Measurements from ENCODE around the gene ENTPD8.
A peak's percentile ranks its signal among the peaks of the same experiment; 100 is the strongest.

The ENTPD8 gene

DNA sequence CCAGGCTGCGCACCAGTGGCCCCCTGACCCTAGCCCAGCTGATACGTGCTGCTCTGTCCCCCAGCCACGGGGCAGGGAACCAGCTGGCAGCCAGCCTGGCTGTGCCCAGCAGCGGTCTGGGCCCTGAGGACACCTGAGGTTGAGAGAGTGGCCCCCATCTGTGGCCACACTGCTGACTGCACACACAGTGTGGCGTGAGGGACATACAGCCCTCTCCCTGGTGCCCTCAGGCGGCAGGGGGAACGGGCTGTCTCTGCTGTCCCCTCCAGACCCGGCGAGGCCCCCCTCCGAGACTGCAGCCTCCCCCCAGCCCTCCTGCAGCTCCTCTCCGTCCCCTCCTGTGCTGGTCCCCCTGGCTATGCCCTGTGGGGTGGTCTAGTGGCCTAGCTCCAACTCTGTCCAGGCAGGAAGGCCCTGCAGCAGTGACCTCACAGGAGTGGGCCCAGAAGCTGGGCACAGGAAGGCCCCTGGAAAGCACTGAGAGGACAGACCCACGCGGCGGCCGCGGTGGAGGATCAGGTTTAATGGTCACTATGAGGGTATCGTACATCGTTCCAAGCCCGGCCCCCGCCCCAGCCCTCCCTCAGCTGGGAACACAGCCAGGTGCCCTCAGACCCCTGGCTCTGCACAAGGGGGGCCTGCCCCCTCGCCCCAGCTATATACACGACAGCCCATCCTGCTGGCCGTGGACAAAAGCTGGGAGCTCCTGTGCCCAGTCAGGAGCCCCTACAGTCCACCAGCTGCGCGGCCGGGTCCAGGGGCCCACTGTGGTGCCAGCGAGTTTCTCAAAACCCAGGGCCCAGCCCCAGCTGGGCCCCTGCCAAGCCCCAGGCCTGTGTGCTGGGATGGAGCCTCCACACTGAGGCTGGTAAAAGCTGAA is 6.8 kb upstream of the ENTPD8 start:
- DNase-seq (ENCODE audit: low read depth in 2 of 2): no peak

DNA sequence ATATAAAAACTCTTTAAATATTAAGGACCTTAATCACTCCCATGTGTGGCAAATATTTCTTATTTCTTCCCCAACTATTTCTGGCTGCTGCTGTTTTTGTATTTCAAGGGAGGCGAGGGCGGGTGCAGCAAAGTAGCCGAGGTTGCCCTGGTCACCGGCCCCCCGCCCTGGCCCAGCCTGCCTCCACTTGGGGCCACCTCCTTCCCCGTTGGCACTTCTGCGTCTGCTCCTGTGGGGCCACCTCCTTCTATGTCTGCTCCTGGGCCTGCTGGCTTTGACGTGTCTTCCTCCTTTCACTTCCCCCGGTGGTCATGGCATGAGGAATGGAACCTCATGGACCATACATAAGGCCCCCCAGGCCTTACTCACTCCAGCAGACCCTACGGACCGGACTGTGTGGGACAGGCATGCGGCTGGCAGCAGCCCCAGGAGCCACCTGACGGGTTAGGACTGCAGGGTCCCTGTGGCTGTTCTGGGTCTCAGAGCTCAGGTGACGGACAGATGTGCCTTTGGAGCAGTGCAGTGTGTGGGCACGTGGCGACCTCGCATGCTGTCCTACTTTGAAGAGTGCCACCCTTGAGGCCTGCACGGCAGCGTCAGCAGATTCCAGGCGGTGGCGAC is 5.8 kb upstream of the ENTPD8 start:
- no peak for DNase-seq (ENCODE audit: low read depth in 2 of 2)

DNA sequence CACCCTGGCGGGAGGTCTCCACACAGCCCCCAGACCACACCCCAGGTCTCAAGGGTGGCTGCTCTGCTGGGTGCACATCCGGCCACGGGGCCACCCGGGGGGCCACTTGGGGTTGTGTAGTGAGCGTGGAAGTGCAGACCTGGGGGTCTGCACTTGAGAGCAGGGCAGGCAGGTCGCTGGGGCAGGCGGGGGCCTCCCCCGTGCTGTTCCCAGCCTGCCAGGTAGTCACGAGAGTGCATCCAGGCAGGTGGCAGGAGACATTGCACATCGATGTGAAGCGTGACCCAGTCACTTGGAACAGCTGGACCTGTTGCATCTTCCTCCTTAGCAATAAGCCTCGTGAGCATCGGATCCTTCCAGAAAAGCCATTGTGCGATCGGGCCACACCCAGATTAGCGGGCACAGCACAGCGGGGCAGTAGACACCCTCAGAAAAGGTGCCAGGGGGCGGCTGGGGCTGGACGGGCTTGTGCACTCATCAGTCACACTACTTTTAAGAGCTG is 4.8 kb upstream of the ENTPD8 start:
- DNase-seq (ENCODE audit: low read depth in 2 of 2): no peak

DNA sequence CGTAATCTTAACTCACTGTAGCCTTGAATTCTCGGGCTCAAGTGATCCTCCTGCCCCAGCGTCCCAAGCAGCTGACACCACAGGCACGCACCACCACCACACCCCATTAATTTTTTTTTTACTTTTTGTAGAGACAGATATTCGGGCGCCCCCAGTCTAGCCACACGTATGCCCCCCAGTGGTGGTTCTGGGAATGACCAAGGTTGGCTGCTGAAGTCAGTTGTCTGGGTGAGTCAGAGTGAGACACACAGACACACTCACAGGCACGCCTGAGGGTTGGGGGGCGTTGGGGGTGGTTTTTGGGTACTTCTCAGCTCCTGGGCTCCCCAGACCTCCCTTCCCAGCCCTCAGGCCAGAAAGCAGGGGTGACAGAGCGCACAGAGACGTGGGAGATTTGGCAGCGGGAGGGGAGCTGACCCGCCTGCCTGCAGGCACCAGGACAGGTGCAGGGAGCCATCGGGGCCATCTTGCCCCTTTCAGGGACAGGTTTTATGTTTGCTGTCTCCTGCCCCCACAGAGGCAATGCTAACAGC is 4.2 kb upstream of the ENTPD8 start:
- DNase-seq (ENCODE audit: low read depth in 2 of 2): peak; percentile 68 to 75

- DNase-seq (ENCODE audit: low read depth in 2 of 2): no peak
These were observed 3.1 kb upstream of the ENTPD8 start for GRCh38 chr9:137444106-137444790.

DNA sequence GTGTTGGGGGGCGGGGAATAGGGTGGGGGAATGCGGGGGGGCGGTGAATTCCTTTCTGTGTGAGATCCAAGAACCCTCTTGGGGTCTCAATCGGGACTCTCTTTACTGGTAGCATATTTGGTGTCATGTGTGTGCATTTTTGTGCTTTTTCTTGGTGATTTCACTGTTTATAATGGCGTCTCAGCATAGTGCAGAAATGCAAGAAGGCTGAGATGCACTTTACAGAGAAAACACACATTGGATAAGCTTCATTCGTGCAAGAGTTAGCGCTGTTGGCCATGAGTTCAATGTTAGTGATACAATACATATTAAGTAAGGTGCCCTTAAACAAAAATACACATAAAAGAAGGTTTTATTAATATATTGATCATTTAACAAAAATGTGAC is 771 bp upstream of the ENTPD8 start:
- no peak for DNase-seq (ENCODE audit: low read depth in 2 of 2)

GRCh38 chr9:137439158-137439714 is 1.9 kb downstream of the ENTPD8 start:
- no peak for DNase-seq (ENCODE audit: low read depth in 2 of 2)

DNA sequence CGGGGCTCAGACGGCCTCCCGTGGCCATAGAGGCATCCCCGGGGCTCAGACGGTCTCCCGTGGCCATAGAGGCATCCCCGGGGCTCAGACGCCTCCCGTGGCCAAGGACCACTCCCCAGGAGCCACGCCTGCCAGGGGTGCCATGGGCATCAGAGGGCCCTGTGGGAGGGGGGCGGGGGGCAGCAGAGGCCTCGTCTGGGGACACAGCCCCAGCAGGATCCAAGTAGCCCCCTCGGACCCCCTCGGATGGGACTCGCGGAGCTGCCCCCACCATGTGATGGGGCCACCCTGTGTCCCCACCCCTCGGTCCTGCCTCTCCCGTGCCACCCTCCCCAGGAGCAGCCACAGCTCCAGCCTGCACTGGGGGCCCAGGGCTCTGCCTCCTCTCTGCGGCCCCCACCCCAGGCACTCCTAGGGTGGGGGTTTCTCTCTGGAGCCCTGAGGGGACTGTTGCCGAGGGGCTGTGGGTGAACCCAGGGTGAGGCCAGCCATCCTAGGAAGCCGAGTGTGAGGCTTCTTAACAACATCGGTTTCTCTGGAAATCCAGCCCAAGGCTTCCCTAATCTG is 2.5 kb downstream of the ENTPD8 start:
- no peak for DNase-seq (ENCODE audit: low read depth in 2 of 2)

DNA sequence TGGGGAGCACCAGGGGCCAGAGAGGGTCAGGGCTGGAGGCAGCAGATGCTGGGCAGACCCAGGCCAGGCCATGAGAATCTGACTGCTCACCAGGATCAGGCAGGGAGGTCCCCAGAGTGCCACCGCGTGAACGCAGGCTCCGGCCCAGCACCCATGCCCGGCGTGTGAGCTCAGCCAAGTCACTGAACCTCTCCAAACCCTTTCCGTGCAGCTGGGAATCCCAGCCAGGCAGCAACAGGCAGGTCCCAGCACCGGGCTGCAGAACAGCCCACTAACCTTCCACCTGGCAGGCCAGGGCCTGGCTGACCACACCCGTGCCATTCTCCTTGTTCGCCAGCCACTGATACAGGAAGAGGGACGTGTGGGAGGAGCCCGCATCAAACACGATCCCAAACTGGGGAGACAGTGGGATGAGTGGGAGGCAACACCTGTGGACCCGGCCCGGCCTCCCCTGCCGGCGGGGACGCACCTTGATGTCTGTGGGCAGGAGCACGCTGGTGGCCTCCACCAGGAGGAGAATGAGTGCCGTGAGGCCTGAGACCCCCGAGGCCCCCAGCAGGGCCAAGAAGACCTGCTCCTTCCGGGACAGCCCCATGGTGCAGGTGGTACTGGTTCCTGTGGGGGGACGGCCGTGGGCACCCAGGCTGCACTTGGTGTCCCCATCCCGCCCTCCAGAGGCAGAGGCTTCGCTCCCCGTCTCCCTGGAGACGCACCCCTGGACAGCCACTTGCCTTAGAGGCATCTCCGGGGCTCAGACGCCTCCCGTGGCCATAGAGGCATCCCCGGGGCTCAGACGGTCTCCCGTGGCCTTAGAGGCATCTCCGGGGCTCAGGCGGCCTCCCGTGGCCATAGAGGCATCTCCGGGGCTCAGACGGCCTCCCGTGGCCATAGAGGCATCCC is 3.2 kb downstream of the ENTPD8 start:
- no peak for DNase-seq (ENCODE audit: low read depth in 2 of 2)

DNA sequence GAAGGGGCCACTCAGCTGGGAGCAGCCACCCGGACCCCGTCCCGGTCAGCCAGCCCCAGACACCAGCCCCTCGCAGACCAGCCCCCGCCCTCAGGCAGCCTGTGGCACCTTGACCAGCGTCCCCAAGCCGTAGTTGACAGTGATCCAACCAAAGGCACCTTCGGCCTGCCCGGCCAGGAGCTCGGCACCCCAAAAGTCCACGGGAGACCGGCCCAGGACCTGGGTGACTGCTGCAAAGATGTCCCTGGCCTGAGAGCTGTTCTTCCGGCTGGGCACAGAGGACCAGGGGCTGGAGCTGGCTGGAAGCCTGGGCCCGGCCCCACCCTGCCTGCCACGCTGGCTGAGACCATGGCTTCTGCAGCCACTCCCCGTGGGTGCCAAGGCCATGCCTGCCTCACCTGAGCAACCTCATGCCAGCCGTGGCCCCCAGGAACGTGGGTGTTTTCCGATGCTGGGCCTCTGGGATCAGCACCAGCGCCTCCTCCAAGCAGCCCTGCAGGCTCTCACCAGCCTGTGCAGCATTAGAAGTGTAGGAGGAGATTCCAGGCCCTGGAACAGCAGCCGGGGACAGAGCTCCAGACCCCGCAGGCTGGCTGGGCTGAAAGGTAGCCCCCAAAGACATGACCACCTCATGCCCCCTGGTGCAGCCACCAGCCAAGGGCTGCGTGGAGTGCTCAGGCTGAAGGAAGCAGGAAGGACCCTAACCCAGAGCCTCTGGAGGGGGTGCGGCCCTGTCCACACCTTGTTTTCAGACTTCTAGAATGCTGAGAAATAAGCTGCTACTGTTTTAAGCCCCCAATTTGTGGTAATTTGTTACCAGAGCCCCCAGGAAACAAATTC is 4.2 kb downstream of the ENTPD8 start:
- no peak for DNase-seq (ENCODE audit: low read depth in 2 of 2)

DNA sequence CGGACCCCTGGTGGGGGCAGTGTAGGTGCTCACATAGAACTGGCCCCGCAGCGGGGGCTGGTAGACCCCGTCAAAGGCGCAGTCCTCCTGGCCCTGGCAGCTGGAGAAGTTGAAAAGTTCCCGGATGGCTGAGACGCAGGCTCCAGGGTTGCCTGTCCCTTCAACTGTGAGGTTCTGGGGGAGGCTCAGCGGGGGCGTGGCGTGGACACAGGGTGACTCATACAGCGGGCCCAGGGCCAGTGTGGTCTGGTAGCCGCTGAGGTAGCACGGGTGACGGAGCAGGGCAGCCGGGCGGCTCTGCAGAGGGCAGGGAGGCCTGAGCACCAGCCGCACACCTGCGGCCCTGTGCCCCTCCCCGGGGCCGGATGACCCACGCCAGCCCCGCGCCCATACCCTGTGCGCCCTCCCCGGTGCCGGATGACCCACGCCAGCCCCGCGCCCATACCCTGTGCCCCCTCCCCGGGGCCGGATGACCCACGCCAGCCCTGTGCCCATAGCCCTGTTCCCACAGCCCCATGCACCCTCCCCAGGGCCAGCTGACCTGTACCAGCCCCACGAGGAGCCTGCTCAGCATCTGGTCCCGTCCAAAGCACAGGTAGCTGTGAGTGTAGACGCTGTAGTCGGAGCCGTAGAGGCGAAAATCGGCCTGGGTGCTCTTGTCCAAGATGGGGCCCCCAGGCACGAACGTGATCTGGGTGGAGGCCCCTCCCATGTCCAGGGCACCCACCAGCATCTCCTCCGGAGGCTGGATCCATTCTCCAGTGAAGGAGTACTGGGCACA is 5.0 kb downstream of the ENTPD8 start:
- no peak for DNase-seq (ENCODE audit: low read depth in 2 of 2)

DNA sequence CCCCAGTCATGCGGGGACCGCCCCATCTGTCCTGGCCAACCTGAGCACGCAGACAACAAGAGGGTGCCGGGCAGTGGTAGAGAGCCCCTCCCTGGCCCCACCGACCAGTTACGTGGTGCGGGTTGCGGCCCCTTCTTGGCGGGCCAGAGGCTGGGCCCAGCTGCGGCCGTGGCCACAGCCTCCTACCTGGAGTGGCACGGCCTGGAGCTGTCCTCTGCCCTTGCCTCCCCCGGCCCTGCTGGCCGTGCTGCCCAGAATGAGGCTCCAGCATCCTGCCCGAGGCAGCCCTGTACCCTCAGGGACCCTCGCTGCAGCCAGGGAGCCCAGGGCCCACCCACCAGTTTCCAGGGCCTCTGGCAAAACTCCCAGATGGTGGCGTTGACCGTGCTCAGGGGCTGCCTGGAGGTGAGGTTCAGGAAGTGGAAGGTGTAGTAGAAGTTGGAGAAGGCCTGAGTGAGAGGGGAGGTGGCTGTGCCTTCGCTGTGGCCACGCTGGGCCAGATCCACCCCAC is 5.7 kb downstream of the ENTPD8 start:
- no peak for DNase-seq (ENCODE audit: low read depth in 2 of 2)

GRCh38 chr9:137434498-137435380 is 6.4 kb downstream of the ENTPD8 start:
- DNase-seq (ENCODE audit: low read depth in 2 of 2): no peak

DNA sequence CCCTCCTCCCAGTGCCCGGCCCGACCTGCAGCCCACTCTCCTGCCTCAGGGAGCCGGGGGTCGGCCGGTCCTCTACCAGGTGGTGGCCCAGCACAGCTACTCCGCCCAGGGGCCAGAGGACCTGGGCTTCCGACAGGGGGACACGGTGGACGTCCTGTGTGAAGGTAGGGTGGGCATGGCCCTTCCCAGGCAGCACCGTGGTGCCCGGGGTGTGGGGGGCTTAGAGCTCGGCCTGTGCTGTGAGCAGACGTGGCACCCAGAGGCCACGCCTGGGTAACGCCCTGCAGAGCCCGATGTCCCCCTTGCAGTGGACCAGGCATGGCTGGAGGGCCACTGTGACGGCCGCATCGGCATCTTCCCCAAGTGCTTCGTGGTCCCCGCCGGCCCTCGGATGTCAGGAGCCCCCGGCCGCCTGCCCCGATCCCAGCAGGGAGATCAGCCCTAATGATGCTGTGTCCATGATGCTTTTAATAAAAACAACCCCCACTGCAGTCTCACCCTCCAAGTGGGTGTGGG is 7.2 kb downstream of the ENTPD8 start:
- DNase-seq (ENCODE audit: low read depth in 2 of 2): no peak

DNA sequence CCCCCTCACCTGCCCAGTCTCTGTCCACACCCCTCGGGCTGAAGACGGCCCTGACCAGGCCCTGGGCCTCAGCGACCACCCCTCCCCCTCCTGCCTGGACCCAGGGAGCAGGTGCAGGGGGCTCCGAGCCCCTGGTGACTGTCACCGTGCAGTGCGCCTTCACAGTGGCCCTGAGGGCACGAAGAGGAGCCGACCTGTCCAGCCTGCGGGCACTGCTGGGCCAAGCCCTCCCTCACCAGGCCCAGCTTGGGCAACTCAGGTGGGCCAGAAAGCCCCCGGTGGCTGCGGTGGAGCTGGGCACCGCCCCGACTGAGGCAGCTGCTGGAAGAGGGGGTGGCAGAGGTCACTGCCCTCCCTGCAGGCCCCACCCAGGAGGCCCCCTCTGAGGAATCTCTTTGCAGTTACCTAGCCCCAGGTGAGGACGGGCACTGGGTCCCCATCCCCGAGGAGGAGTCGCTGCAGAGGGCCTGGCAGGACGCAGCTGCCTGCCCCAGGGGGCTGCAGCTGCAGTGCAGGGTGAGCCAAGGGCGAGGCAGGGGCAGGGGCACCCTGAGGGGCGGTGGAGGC is 7.7 kb downstream of the ENTPD8 start:
- DNase-seq (ENCODE audit: low read depth in 2 of 2): no peak

GRCh38 chr9:137432687-137433348 is 8.3 kb downstream of the ENTPD8 start:
- DNase-seq (ENCODE audit: low read depth in 2 of 2): no peak

Measured in stimulated activated CD8-positive, alpha-beta memory T cell treated with anti-CD3 and anti-CD28 coated beads, Interleukin-7, amount 100 ng/mL, for 1 hour (primary cell).